Glutamatergic neuron (in vitro differentiated cells): ENCODE results near the gene PELI1. TPM values are rescaled to one million over a fixed set of nuclear protein-coding genes. Genes with fewer than 3 reads are reported as not detected.

ENCODE experiments used
- DNase-seq: peaks from one replicate; pipeline ENCODE4 v3.0.0; 2022
- H3K27ac Mint-ChIP-seq: one replicate; pipeline ENCODE4 v1.8.0; 2020; ENCODE audit warnings: mild to moderate bottlenecking, mixed read lengths, inconsistent platforms; ENCODE audit not compliant: unreplicated experiment
- H3K27me3 Mint-ChIP-seq: one replicate; pipeline ENCODE4 v1.8.0; 2020; ENCODE audit warnings: mild to moderate bottlenecking, moderate library complexity, mixed read lengths, inconsistent platforms; ENCODE audit not compliant: unreplicated experiment
- H3K36me3 Mint-ChIP-seq: one replicate; pipeline ENCODE4 v1.8.0; 2020; ENCODE audit warnings: mild to moderate bottlenecking, mixed read lengths, inconsistent platforms; ENCODE audit not compliant: unreplicated experiment
- H3K4me1 Mint-ChIP-seq: one replicate; pipeline ENCODE4 v1.8.0; 2020; ENCODE audit warnings: mild to moderate bottlenecking, low read depth, mixed read lengths, inconsistent platforms; ENCODE audit not compliant: unreplicated experiment
- H3K4me3 Mint-ChIP-seq: one replicate; pipeline ENCODE4 v1.8.0; 2020; ENCODE audit warnings: mild to moderate bottlenecking, mixed read lengths, inconsistent platforms; ENCODE audit not compliant: unreplicated experiment
- H3K9me3 Mint-ChIP-seq: one replicate; pipeline ENCODE4 v1.8.0; 2020; ENCODE audit warnings: mild to moderate bottlenecking, moderate library complexity, mixed read lengths, inconsistent platforms; ENCODE audit not compliant: unreplicated experiment
- CTCF ChIP-seq: fragments of 200-600 bp; sonication (generic); IDR thresholded peaks from one replicate; pipeline ENCODE4 v1.5.0; 2021; ENCODE audit not compliant: partially characterized antibody, unreplicated experiment
- total RNA-seq: library from RNA; stranded (reverse); fragmentation: NEBNext Ultra II Directional; extraction: Animal tissue kit (Norgen Biotek cat#: 25700); gene quantifications from one replicate; pipeline ENCODE4 v1.2.1, GENCODE V29; 2021; ENCODE audit not compliant: unreplicated experiment

Gene PELI1
- total RNA-seq, 1 donor from 2014 or later, result 58.2 TPM

- TF ChIP-seq CTCF, result no peak
- H3K9me3 Mint-ChIP-seq, result no peaks in the 10 kb centered on the region
- peaks cover 7% of the 10 kb centered on the region for H3K4me1 Mint-ChIP-seq
- no peaks in the 10 kb centered on the region for H3K36me3 Mint-ChIP-seq
- no peak overlapping the region for H3K4me3 Mint-ChIP-seq
- no peak overlapping the region for H3K27ac Mint-ChIP-seq
- no peak for DNase-seq
- no peaks in the 10 kb centered on the region for H3K27me3 Mint-ChIP-seq
Measured at GRCh38 chr2:64122358-64122757, 21.9 kb downstream of the PELI1 start.

- no peak for DNase-seq
- Mint-ChIP-seq H3K9me3 (no peaks in the 10 kb centered on the region), H3K4me3 (no peak overlapping the region), H3K36me3 (no peaks in the 10 kb centered on the region), H3K27ac (no peak overlapping the region), H3K4me1 (peaks cover 7% of the 10 kb centered on the region), H3K27me3 (no peaks in the 10 kb centered on the region)
- TF ChIP-seq CTCF, result no peak
Measured at GRCh38 chr2:64120928-64121327, 23.3 kb downstream of the PELI1 start.

- Mint-ChIP-seq H3K4me3 (no peak overlapping the region), H3K9me3 (no peaks in the 10 kb centered on the region), H3K36me3 (no peaks in the 10 kb centered on the region), H3K27me3 (no peaks in the 10 kb centered on the region), H3K27ac (no peak overlapping the region), H3K4me1 (peaks cover 7% of the 10 kb centered on the region)
- TF ChIP-seq CTCF, result no peak
- no peak for DNase-seq
Measured at GRCh38 chr2:64120008-64120407, 24.2 kb downstream of the PELI1 start.

GRCh38 chr2:64119369-64119768 lies 24.9 kb downstream of the PELI1 start:
- Mint-ChIP-seq H3K27me3 (no peaks in the 10 kb centered on the region), H3K4me1 (peaks cover 7% of the 10 kb centered on the region), H3K4me3 (no peak overlapping the region), H3K27ac (no peak overlapping the region), H3K9me3 (no peaks in the 10 kb centered on the region), H3K36me3 (no peaks in the 10 kb centered on the region)
- DNase-seq, result no peak
- TF ChIP-seq CTCF, result no peak

- Mint-ChIP-seq H3K4me1 (peaks cover 7% of the 10 kb centered on the region), H3K27ac (no peak overlapping the region)
Measured at GRCh38 chr2:64115808-64116598, 28.2 kb downstream of the PELI1 start.

More at GRCh38 chr2:64115808-64116598, 28.2 kb downstream of the PELI1 start:
- no peak for TF ChIP-seq CTCF
- H3K9me3 Mint-ChIP-seq, result no peaks in the 10 kb centered on the region
- no peak overlapping the region for H3K4me3 Mint-ChIP-seq
- no peak for DNase-seq
- H3K27me3 Mint-ChIP-seq, result no peaks in the 10 kb centered on the region
- H3K36me3 Mint-ChIP-seq, result no peaks in the 10 kb centered on the region
